GM21528 (cell line): ENCODE data around the gene OGFR.

Source experiments
- ATAC-seq: cut with Tn5 transposase; IDR thresholded peaks from one replicate; pipeline ENCODE4 v1.9.1; 2021; ENCODE audit warnings: mild to moderate bottlenecking, moderate library complexity; ENCODE audit not compliant: unreplicated experiment, low FRiP score

OGFR gene

DNA sequence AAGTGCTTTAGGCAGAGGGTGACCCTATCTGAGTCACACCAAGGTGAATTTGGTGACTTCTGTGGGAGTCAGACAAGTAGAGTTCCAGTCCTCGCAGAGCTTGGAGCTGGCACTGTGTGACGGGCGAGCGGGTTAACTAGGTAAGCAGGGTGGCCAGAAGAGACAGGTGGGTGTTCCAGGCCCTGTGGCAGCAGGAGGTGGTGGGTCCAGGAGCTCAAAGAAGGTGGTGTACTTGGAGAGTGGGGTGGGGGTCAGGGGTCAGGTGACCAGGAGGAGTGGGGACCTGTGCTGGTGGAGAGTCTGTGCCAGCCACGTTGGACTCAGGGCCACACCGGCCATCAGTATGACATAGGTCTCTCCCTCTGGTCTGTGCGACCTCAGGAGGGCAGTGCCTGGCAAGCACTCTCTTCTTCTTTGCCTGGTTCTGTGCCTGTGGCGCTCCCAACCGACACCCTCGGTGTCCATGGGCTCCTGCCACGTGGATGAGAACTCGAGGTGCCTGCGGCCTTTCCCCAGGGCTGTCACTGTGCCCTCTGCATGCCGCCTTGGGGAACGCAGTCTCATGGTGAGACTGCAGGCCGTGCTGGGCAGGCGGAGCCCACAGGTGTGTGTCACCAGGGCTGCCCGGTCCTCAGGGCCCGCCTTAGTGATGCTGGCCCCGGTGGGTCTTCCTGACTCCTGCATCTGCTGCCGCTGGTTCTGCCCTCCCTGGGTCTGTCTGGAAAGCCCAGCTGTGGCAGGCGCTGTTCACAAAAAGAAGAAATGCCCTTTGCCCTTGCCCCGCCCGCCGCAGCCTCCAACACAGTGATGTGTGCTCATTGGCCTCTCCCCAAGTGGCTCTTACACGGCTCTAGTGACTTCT lies 6.7 kb upstream of the OGFR start:
- ATAC-seq = no peak

DNA sequence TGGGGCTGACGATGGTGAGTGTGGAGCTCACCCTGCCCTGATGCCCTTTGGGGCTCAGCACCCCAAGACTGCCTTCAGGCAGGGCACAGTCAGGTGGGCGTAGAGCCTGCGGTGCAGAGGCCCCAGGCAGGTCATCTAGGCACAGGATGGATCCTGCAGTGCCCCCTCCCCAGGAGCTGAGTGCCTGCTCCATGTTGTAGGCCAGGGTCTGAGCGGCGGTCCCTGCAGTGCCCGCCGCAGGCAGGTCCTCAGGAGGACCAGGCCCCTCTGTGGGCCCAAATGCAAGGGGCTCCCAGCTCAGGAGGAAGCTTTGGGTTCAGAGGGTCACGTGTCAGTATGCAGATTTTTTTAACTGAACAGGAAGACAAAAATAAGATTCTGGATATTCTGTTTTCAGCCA lies 5.6 kb upstream of the OGFR start:
- no peak for ATAC-seq

GRCh38 chr20:62799459-62799858 lies 5.2 kb upstream of the OGFR start:
- no peak for ATAC-seq

- ATAC-seq = no peak
These were observed 4.8 kb upstream of the OGFR start for GRCh38 chr20:62799873-62800272.

- ATAC-seq = no peak
These were observed 4.0 kb upstream of the OGFR start for GRCh38 chr20:62800314-62801259.

- no peak for ATAC-seq
These were observed 3.2 kb upstream of the OGFR start for GRCh38 chr20:62801284-62802010.

DNA sequence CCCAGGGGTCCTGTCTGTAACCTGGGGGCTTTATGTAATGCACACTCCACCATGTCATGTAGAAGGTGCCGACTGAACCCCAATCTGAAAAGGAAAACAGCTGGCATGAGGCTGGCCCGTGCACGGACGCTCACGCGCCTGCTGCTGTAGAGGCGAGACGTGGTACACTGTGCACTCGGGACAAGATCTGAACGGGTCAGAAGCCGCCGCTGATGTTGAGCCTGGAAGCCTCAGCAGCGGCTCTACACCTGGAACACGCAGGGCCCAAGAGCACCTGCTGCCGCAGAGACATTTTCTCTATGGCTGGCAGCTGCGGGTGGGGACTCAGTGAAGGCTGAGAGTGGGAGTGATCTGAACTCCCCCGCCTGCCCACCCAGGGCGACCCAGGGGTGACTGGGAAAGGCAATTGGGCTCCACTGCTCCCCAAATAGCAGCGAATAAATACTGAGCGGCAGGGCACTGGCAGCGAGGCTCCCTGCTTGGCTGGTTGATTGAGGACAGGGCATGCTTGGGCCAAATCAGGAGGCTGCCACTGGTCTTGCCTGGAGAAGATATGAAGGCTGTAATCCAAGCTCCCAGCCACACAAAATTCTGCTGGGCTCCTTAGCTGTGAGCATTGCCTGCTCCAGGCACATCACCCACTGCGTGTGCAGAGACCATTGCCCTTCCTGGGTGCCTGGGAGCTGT lies 2.5 kb upstream of the OGFR start:
- ATAC-seq = no peak

GRCh38 chr20:62804021-62804626 lies 511 bp upstream of the OGFR start:
- ATAC-seq = no peak

DNA sequence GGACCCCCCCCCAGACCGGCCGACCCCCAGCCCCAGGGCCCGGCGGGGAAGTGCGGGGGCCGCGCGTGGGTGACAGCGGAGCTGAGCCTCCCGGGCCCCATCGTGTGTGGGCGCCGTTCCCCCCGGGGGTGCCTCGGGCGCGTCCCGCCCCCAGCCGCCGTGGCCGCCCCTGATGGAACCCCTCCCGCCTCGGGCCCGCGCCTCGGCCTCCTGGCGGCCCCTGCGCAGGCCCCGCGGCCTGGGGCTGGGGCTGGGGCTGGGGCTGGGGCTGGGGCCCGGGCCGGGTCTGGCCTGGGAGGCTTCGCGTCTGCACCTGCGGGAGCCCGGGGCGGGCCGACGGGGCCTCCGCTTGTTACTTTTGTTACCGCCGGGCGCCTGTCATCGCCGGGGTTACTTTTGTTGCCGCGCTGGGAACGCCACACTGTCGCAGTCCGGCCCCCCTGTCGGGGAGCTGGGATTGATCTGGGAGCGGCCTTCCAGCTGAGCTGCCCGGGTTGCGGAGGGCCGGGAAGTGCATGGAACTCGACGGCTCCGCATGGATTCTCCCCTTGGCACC lies 598 bp downstream of the OGFR start:
- peak; percentile 29 for ATAC-seq

DNA sequence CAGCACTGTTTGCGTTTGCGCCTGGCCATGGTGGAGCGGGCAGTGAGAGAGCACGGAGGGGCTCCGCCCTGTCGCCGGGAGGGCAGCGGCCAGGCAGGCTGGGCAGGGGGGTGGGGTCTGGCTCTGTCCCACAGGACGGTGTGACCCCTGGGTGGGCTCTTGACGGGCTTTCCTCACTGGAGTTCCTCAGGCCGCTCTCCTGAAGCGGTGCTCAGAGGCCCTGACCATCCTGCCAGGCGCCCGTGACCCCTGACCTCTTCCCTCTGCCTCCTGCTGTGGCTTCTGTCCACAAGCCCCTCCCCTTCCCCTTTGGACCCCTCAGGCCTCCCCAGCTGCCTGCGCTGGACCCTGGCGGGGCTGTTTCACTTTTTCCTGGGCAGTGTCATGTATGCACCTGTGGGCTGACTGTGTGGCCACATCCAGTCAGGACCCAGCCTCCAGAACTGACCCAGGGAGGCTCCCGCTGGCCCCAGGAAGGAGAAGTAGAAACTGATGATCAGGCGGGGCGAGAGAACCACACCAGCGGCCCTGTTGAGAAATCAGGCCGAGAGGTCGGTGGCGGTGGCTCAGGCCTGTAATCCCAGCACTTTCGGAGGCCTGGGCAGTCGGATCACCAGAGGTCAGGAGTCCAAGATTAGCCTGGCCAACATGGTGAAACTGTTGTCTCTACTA lies 1.2 kb downstream of the OGFR start:
- ATAC-seq = no peak

DNA sequence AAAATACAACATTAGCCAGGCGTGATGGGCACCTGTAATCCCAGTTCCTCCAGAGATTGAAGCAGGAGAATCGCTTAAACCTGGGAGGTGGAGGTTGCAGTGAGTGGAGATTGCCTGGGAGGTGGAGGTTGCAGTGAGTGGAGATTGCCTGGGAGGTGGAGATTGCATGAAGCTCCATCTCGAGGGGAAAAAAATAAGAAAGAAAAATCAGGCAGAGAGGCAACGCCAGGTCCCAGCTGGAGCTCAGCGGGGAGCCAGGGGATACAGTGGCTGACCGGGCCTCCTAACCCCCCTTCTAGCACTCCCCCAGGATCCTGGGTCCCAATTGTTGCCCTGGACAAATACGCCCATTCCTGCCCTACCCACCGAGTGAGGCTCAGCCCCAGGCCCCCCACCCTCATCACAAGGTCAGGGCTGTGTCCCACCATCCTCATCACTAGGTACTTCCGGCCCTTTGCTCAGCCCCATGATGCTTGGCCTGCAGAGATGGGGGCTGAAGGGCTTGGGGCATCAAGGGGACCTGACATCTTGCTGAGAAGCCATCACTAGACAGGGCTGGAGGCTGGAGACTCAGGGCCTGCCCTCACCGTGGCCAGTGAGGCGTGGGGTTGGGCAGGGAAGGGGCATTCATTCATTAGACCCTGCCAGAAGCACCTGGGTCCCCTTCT lies 1.9 kb downstream of the OGFR start:
- no peak for ATAC-seq

DNA sequence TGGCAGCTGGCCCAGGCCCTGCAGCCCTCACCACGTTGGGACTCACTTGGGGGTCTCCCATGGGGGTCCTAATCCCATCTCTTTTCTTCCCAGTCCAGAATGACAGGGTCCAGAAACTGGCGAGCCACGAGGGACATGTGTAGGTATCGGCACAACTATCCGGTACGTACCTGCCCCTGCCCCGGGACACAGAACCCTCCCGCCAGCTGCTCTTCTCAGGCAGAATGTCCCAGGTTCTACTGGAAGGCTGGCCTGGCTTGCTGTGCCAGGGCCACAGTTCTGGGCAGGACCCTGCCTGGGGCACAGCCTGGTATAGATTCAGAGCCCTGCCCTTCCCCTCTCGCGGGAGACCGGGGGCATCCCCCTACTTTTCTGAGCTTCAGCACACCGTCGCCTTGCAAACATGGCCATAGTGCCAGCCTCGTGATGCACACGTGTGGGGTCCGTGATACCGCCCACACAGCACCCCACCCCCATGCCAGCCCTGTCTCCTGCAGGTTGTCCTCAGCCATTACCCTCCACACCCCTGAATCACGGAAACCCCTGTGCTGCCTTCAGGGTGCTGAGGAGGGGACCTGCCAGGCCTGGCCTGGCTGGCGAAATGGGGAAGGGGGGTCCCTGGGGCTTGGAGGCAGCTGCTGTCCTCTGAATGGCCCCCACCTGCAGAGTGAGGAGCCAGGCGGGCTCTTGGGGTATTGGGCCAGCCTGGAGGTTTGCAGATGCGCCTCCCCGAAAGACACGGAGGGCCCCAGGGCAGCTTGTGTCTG lies 3.0 kb downstream of the OGFR start:
- no peak for ATAC-seq

DNA sequence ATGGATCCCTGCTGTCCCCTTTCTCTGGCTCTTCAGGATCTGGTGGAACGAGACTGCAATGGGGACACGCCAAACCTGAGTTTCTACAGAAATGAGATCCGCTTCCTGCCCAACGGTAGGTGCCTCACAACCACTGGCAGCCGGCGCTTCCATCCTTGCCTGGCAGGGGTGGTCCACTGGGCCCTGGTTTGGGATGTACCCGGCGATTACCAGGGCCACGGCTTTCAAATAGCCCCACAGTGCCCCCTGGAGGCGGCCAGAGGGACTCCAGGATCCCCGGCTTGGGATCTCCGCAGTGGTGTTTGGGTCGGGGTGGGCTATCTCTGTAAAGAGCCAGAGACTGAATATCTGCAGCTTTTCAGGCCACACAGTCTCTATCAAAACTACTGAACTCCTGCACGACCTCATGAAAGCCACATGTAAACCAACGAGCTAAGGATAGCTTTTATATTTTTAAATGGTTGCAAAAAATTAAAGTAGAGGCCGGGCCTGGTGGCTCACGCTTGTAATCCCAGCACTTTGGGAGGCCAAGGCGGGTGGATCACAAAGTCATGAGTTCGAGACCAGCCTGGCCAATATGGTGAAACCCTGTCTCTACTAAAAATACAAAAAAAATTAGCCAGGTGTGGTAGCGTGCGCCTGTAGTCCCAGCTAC lies 3.7 kb downstream of the OGFR start:
- ATAC-seq = no peak

GRCh38 chr20:62809530-62810428 lies 5.1 kb downstream of the OGFR start:
- no peak for ATAC-seq

DNA sequence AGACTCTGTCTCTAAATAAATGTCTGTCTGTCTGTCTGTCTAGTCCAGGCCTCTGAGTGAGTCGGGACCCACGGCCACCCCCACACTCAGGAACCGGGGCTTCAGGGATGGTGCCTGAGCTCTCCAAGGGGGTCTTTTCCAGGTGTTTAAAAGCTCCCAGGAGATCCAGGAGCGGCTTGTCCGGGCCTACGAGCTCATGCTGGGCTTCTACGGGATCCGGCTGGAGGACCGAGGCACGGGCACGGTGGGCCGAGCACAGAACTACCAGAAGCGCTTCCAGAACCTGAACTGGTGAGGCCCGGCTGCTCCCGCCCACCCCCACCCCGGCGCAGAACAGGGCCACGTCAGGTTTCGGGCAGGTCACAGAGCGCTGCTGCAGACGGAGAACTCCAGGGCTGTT lies 6.7 kb downstream of the OGFR start:
- no peak for ATAC-seq

- no peak for ATAC-seq
These were observed 7.1 kb downstream of the OGFR start for GRCh38 chr20:62811720-62812119.
